HepG2 (cell line): ENCODE results near the gene SHFL. TPM values are rescaled to one million over a fixed set of nuclear protein-coding genes. Genes with fewer than 3 reads are reported as not detected.

Experiments used
- ATF5 ChIP-seq: sonication (generic); formaldehyde crosslinking; IDR thresholded peaks from 2 replicates; pipeline ENCODE4 v1.4.0; 2020; ENCODE audit warnings: mild to moderate bottlenecking, low read depth, missing genetic modification reagents
- ETS1 ChIP-seq: sonication (generic); formaldehyde crosslinking; IDR thresholded peaks from 2 replicates; pipeline ENCODE4 v1.4.0; 2020; ENCODE audit warnings: missing genetic modification reagents
- FOXO1 ChIP-seq: sonication (generic); formaldehyde crosslinking; IDR thresholded peaks from 2 replicates; pipeline ENCODE4 v1.4.0; 2020; ENCODE audit warnings: missing genetic modification reagents
- GABPA ChIP-seq, 2 experiments: IDR thresholded peaks; 2 replicates each; pipeline ENCODE4 v1.6.1; 2011 to 2016; ENCODE audit warnings: low read depth in 2 of 2, low read length in 1 of 2, missing biosample characterization in 1 of 2, missing genetic modification characterization in 1 of 2
- IRF1 ChIP-seq: sonication (generic); formaldehyde crosslinking; IDR thresholded peaks from 2 replicates; pipeline ENCODE4 v1.4.0; 2020; ENCODE audit warnings: low read depth, mild to moderate bottlenecking, missing genetic modification reagents
- MAF1 ChIP-seq: sonication (generic); formaldehyde crosslinking; IDR thresholded peaks from 2 replicates; pipeline ENCODE4 v1.5.0; 2020; ENCODE audit warnings: missing genetic modification reagents, borderline replicate concordance
- NFRKB ChIP-seq: fragments of 450-650 bp; IDR thresholded peaks from 2 replicates; pipeline ENCODE4 v1.6.1; 2017
- RFX1 ChIP-seq: fragments of 450-650 bp; IDR thresholded peaks from 2 replicates; pipeline ENCODE4 v1.6.1; 2017
- RNF2 ChIP-seq: fragments of 450-650 bp; conservative IDR thresholded peaks from 2 replicates; pipeline ENCODE4 v1.6.1; 2016; ENCODE audit warnings: low read depth
- ZNF318 ChIP-seq: sonication (generic); formaldehyde crosslinking; IDR thresholded peaks from 2 replicates; pipeline ENCODE4 v1.4.0; 2020; ENCODE audit warnings: mild to moderate bottlenecking, missing genetic modification reagents
- ZNF646 ChIP-seq: sonication (generic); formaldehyde crosslinking; IDR thresholded peaks from 2 replicates; pipeline ENCODE4 v1.9.0; 2021; ENCODE audit warnings: mild to moderate bottlenecking, missing genetic modification reagents
- ZNF891 ChIP-seq: sonication (generic); formaldehyde crosslinking; IDR thresholded peaks from 2 replicates; pipeline ENCODE4 v1.5.0; 2020; ENCODE audit warnings: mild to moderate bottlenecking, missing genetic modification reagents
- polyA plus RNA-seq, 8 experiments: library from polyadenylated mRNA; depleted of rRNA in 3 of 8; stranded (reverse) in 7 of 8; unstranded in 1 of 8; fragments of >200 nt; fragmentation: Illumina TruSeq in 4 of 8; extraction: Trizol in 4 of 8; gene quantifications; 2 replicates each; pipeline versions ENCODE4 v1.2.1 to v1.2.3, GENCODE V29; 2011 to 2016; ENCODE audit warnings: low read depth in 4 of 8, missing spikeins in 1 of 8, mixed read lengths in 1 of 8; ENCODE audit not compliant: insufficient read depth in 1 of 8
- total RNA-seq, 5 experiments: library from RNA; depleted of rRNA; stranded (reverse); fragments of >200 nt; fragmentation: Illumina TruSeq; extraction: Trizol; gene quantifications; 2 replicates each; pipeline ENCODE4 v1.2.3, GENCODE V29; 2016; ENCODE audit warnings: low read depth in 1 of 5

The SHFL gene
- total and polyA plus RNA-seq, 2 of the 13 experiments (the other 11 are each of a cell fraction or from before 2014, with no cell fraction given), result 12.3 to 36.4 TPM

- no peak for TF ChIP-seq ZNF646 (CRISPR knock-in tag)
- no peak for TF ChIP-seq FOXO1 (CRISPR knock-in tag)
- TF ChIP-seq ETS1, result no peak
- TF ChIP-seq GABPA (IDR thresholded peaks at IDR 0.05; ENCODE audit: low read depth, low read length), result no peak
- no peak for TF ChIP-seq GABPA (CRISPR knock-in tag; IDR thresholded peaks at IDR 0.05; ENCODE audit: low read depth)
- TF ChIP-seq ZNF318 (CRISPR knock-in tag), result no peak
- no peak for TF ChIP-seq ATF5 (CRISPR knock-in tag)
- TF ChIP-seq RNF2, result no peak
- no peak for TF ChIP-seq IRF1 (CRISPR knock-in tag)
- no peak for TF ChIP-seq ZNF891
- TF ChIP-seq NFRKB, result no peak
- no peak for TF ChIP-seq MAF1 (CRISPR knock-in tag)
- no peak for TF ChIP-seq RFX1
Measured at GRCh38 chr19:10089801-10090375, 3.8 kb downstream of the SHFL start (continued).
